Stimulated activated CD8-positive, alpha-beta memory T cell treated with anti-CD3 and anti-CD28 coated beads, Interleukin-12 subunit alpha, Interleukin-12 subunit beta, amount 100 ng/mL, for 4 hours (primary cell): Measurements from ENCODE around the gene USP40.
A peak's percentile ranks its signal among the peaks of the same experiment; 100 is the strongest.

Experiments
- DNase-seq: peaks from one replicate; pipeline ENCODE4 v3.0.0-alpha.2; 2020; ENCODE audit warnings: low read depth

USP40 gene

GRCh38 chr2:233443511-233444183 is 122.9 kb downstream of the USP40 start:
- peak; percentile 59 for DNase-seq

- no peak for DNase-seq
Observed at GRCh38 chr2:233442028-233442310, 124.6 kb downstream of the USP40 start.

- DNase-seq: no peak
Observed at GRCh38 chr2:233441161-233442027, 125.2 kb downstream of the USP40 start.

- no peak for DNase-seq
Observed at GRCh38 chr2:233440714-233441113, 125.9 kb downstream of the USP40 start.

- no peak for DNase-seq
Observed at GRCh38 chr2:233440314-233440713, 126.3 kb downstream of the USP40 start.

GRCh38 chr2:233439191-233439590 is 127.4 kb downstream of the USP40 start:
- DNase-seq: no peak

- DNase-seq: no peak
Observed at GRCh38 chr2:233438573-233439147, 127.9 kb downstream of the USP40 start.

GRCh38 chr2:233437439-233437955 is 129.1 kb downstream of the USP40 start:
- no peak for DNase-seq

GRCh38 chr2:233436691-233437438 is 129.7 kb downstream of the USP40 start:
- DNase-seq: no peak

- DNase-seq: no peak
Observed at GRCh38 chr2:233436191-233436581, 130.4 kb downstream of the USP40 start.

- no peak for DNase-seq
Observed at GRCh38 chr2:233435436-233436190, 131.0 kb downstream of the USP40 start.

GRCh38 chr2:233434666-233435330 is 131.8 kb downstream of the USP40 start:
- no peak for DNase-seq

GRCh38 chr2:233433794-233434193 is 132.8 kb downstream of the USP40 start:
- no peak for DNase-seq

- no peak for DNase-seq
Observed at GRCh38 chr2:233433029-233433428, 133.6 kb downstream of the USP40 start.

GRCh38 chr2:233430651-233431050 is 135.9 kb downstream of the USP40 start:
- DNase-seq: no peak

- DNase-seq: no peak
Observed at GRCh38 chr2:233430081-233430480, 136.5 kb downstream of the USP40 start.

GRCh38 chr2:233429175-233429897 is 137.2 kb downstream of the USP40 start:
- DNase-seq: no peak

- DNase-seq: no peak
Observed at GRCh38 chr2:233428438-233428837, 138.1 kb downstream of the USP40 start.

GRCh38 chr2:233428008-233428407 is 138.6 kb downstream of the USP40 start:
- no peak for DNase-seq

- no peak for DNase-seq
Observed at GRCh38 chr2:233426619-233427342, 139.8 kb downstream of the USP40 start.
